Inflammatory macrophage treated with lipopolysaccharide for 1 hour (primary cell): Measurements from ENCODE around the gene RPRD2.

Experiments
- DNase-seq, 2 donors: peaks; one replicate each; pipeline ENCODE4 v3.0.0-alpha.2; 2020 to 2022

The RPRD2 gene

DNA sequence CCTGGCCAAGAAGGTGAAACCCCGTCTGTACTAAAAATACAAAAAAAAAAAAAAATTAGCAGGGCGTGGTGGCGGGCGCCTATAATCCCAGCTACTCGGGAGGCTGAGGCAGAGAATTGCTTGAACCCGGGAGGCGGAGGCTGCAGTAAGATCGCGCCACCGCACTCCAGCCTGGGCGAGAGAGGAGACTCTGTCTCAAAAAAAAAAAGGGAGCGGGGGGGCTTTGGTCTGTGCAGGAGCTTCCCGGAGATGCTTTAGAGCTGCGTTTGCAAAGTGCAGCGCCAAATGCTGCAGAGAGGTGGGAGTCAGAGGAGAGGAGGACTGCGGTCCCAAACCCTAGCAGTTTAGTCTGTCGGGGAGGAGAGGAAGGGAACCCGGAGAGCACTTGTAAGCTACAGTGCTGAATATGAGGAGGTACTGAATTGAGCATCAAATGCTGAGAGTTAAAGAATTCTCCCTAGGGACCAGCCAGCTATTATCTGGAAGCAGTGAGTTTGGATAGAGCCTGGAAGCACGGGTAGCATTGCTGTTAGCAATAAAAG lies 152.2 kb downstream of the RPRD2 start:
- peak in 1 of 2 donors; percentile 6 for DNase-seq

DNA sequence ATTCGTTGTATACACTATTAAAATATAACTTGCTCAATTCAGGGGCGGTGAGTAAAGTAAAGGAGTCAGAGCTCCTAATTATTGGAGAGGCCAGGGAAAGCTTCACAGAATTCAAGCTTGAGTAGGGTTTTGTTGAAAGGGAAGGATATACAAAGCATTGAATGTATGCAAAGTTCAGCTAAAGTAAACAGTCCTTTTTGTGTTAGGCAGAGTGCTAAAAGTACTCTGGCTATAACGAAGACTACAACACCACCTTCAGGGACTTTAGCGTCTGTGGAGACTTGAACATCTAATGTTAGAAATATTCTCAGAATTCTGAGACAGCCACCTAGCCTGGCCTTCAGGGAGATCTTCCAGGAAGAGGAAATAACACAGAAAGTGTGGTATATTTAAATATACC lies 152.7 kb downstream of the RPRD2 start:
- peak in 1 of 2 donors; percentile 1 for DNase-seq

GRCh38 chr1:150521196-150521968 lies 157.4 kb downstream of the RPRD2 start:
- no peak for DNase-seq

- no peak for DNase-seq
Measured at GRCh38 chr1:150525348-150525747, 161.4 kb downstream of the RPRD2 start.
